GM23248 (cell line): ENCODE results near the gene CYB561A3.

ENCODE experiments used
- EZH2 ChIP-seq: fragments of 200-600 bp; sonication (generic); IDR thresholded peaks from 2 replicates; pipeline ENCODE4 v1.6.1; 2018; ENCODE audit warnings: antibody characterized with exemption, mild to moderate bottlenecking; ENCODE audit not compliant: insufficient read depth, poor library complexity, severe bottlenecking
- EZH2phosphoT487 ChIP-seq: fragments of 200-600 bp; sonication (generic); IDR thresholded peaks from 2 replicates; pipeline ENCODE4 v1.6.1; 2018; ENCODE audit warnings: antibody characterized with exemption, moderate library complexity, mild to moderate bottlenecking, low read depth; ENCODE audit not compliant: insufficient read depth

- TF ChIP-seq EZH2phosphoT487, result no peak
- TF ChIP-seq EZH2, result no peak
Measured at GRCh38 chr11:61380884-61381283, 19.2 kb upstream of the CYB561A3 start.
